HEK293 (cell line): ENCODE data around the gene ABHD4.

Source experiments
- CTCF ChIA-PET: fragments of 350-600 bp; formaldehyde crosslinking; extraction: SDS; loops from one replicate; lab custom pipeline; 2021; ENCODE audit warnings: antibody characterized with exemption; lab: Yijun Ruan, JAX
- POLR2A ChIA-PET: fragments of 300-600 bp; formaldehyde crosslinking; extraction: SDS; loops from one replicate; lab custom pipeline; 2020; ENCODE audit warnings: antibody characterized with exemption, inconsistent platforms; lab: Yijun Ruan, JAX
- H3K27ac ChIP-seq: fragments of 200-500 bp; sonication (Bioruptor generic); 2 replicates; pipeline ENCODE4 v1.5.1; 2014; ENCODE audit warnings: low read depth, low read length, control low read depth, inconsistent platforms; ENCODE audit errors: extremely low read depth
- H3K36me3 ChIP-seq, 2 experiments: fragments of 200-500 bp in 1 of 2; sonication (Bioruptor generic) in 1 of 2; 1 replicate in 1 of 2; 2 replicates in 1 of 2; pipeline ENCODE4 v1.5.1; 2014 to 2017; ENCODE audit warnings: inconsistent platforms in 2 of 2, low read length in 2 of 2; ENCODE audit not compliant: control insufficient read depth in 2 of 2, insufficient read depth in 1 of 2
- H3K4me1 ChIP-seq: fragments of 200-500 bp; sonication (Bioruptor generic); 2 replicates; pipeline ENCODE4 v1.5.1; 2014; ENCODE audit warnings: mild to moderate bottlenecking, low read length, inconsistent platforms; ENCODE audit not compliant: control insufficient read depth, insufficient read depth
- H3K4me3 ChIP-seq: 2 replicates; pipeline ENCODE4 v1.5.1; 2011; ENCODE audit warnings: low read depth, mild to moderate bottlenecking, control low read depth, low read length, moderate library complexity
- H3K9me3 ChIP-seq: fragments of 200-500 bp; sonication (Bioruptor generic); 2 replicates; pipeline ENCODE4 v1.5.1; 2014; ENCODE audit warnings: low read depth, low read length, inconsistent platforms; ENCODE audit not compliant: control insufficient read depth, insufficient read depth
- PRDM1 ChIP-seq: fragments of 450-650 bp; formaldehyde crosslinking; IDR thresholded peaks from 2 replicates; pipeline ENCODE4; 2016; ENCODE audit warnings: missing biosample characterization, missing genetic modification characterization
- YY2 ChIP-seq: fragments of 450-650 bp; formaldehyde crosslinking; IDR thresholded peaks from 2 replicates; pipeline ENCODE4 v1.5.1; 2016; ENCODE audit warnings: missing biosample characterization, missing genetic modification characterization
- ZBTB21 ChIP-seq: fragments of 450-650 bp; formaldehyde crosslinking; IDR thresholded peaks from 2 replicates; pipeline ENCODE4 v1.5.1; 2017; ENCODE audit warnings: missing biosample characterization, missing genetic modification characterization
- ZNF112 ChIP-seq: fragments of 450-650 bp; formaldehyde crosslinking; IDR thresholded peaks from 2 replicates; pipeline ENCODE4 v1.5.0; 2017; ENCODE audit warnings: missing biosample characterization, missing genetic modification characterization
- ZNF174 ChIP-seq: fragments of 450-650 bp; formaldehyde crosslinking; IDR thresholded peaks from 2 replicates; pipeline ENCODE4 v1.5.0; 2017; ENCODE audit warnings: missing biosample characterization, mild to moderate bottlenecking, missing genetic modification characterization
- ZNF223 ChIP-seq: fragments of 450-650 bp; formaldehyde crosslinking; IDR thresholded peaks from 2 replicates; pipeline ENCODE4 v1.5.1; 2016; ENCODE audit warnings: missing biosample characterization, missing genetic modification characterization
- ZNF335 ChIP-seq: fragments of 450-650 bp; formaldehyde crosslinking; conservative IDR thresholded peaks from 2 replicates; pipeline ENCODE4 v1.5.1; 2016; ENCODE audit warnings: missing biosample characterization, missing genetic modification characterization
- ZNF350 ChIP-seq: fragments of 450-650 bp; formaldehyde crosslinking; IDR thresholded peaks from 2 replicates; pipeline ENCODE4 v1.5.0; 2017; ENCODE audit warnings: missing biosample characterization, mild to moderate bottlenecking, missing genetic modification characterization
- ZNF48 ChIP-seq: fragments of 450-650 bp; formaldehyde crosslinking; IDR thresholded peaks from 2 replicates; pipeline ENCODE4 v1.5.1; 2016; ENCODE audit warnings: missing biosample characterization, missing genetic modification characterization
- ZNF701 ChIP-seq: fragments of 450-650 bp; formaldehyde crosslinking; IDR thresholded peaks from 2 replicates; pipeline ENCODE4 v1.5.1; 2016; ENCODE audit warnings: missing biosample characterization, missing genetic modification characterization
- ZNF768 ChIP-seq: fragments of 450-650 bp; formaldehyde crosslinking; IDR thresholded peaks from 2 replicates; pipeline ENCODE4 v1.5.1; 2018; ENCODE audit warnings: missing biosample characterization, mild to moderate bottlenecking, missing genetic modification characterization
- ZNF843 ChIP-seq: fragments of 450-650 bp; formaldehyde crosslinking; IDR thresholded peaks from 2 replicates; pipeline ENCODE4 v1.5.1; 2016; ENCODE audit warnings: missing biosample characterization, missing genetic modification characterization
- ZSCAN30 ChIP-seq: fragments of 450-650 bp; IDR thresholded peaks from 2 replicates; pipeline ENCODE4 v1.5.1; 2018; ENCODE audit warnings: missing biosample characterization, mild to moderate bottlenecking, missing genetic modification characterization, moderate library complexity
- TF ChIP-seq, protein P1 (sequence below): fragments of 450-650 bp; formaldehyde crosslinking; IDR thresholded peaks from 2 replicates; pipeline ENCODE4 v1.5.1; 2017; ENCODE audit warnings: missing biosample characterization, missing genetic modification characterization
- TF ChIP-seq, protein P2 (sequence below): fragments of 450-650 bp; formaldehyde crosslinking; conservative IDR thresholded peaks from 2 replicates; pipeline ENCODE4 v1.5.1; 2016; ENCODE audit warnings: low read depth, missing biosample characterization, missing genetic modification characterization
- TF ChIP-seq, protein P3 (sequence below): fragments of 450-650 bp; formaldehyde crosslinking; IDR thresholded peaks from 2 replicates; pipeline ENCODE4 v1.5.1; 2016; ENCODE audit warnings: missing biosample characterization, missing genetic modification characterization

ABHD4 gene

DNA sequence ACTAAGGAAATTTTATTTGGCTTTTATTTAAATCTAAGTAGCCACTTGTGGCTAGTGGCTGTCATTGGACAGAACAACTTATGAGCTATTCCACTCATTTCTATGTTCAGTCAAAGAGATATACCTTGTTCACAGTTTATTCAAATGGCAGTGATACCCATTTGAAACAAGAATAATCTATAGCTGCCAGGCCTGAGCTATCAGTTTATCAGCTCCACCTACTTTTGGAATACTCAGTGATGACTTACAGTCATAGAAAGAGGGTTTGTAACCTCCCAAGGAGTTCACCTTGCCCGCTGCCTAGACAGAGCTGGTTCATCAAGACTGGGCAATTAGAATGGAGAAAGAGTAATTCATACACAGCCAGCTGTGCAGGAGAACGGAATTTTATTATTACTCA, 4.5 kb upstream of the ABHD4 start:
- CTCF ChIA-PET: interaction anchor here (0.8 to 1.6 kb wide), 4 partner anchors 23 to 229 kb away, joined by 3 to 5 read pairs (median 4); no protein-coding TSS in a partner anchor
- no peak overlapping the region for H3K27ac ChIP-seq
- TF ChIP-seq ZSCAN30: no peak
- TF ChIP-seq YY2 (tag by site-specific recombination): no peak
- no peak for TF ChIP-seq ZNF174 (tag by site-specific recombination)
- TF ChIP-seq ZNF843 (tag by site-specific recombination): no peak
- TF ChIP-seq, protein P1, sequence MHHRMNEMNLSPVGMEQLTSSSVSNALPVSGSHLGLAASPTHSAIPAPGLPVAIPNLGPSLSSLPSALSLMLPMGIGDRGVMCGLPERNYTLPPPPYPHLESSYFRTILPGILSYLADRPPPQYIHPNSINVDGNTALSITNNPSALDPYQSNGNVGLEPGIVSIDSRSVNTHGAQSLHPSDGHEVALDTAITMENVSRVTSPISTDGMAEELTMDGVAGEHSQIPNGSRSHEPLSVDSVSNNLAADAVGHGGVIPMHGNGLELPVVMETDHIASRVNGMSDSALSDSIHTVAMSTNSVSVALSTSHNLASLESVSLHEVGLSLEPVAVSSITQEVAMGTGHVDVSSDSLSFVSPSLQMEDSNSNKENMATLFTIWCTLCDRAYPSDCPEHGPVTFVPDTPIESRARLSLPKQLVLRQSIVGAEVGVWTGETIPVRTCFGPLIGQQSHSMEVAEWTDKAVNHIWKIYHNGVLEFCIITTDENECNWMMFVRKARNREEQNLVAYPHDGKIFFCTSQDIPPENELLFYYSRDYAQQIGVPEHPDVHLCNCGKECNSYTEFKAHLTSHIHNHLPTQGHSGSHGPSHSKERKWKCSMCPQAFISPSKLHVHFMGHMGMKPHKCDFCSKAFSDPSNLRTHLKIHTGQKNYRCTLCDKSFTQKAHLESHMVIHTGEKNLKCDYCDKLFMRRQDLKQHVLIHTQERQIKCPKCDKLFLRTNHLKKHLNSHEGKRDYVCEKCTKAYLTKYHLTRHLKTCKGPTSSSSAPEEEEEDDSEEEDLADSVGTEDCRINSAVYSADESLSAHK (tag by site-specific recombination): no peak
- TF ChIP-seq ZNF48 (tag by site-specific recombination): no peak
- TF ChIP-seq ZNF223 (tag by site-specific recombination): no peak
- no peak for TF ChIP-seq ZNF701 (tag by site-specific recombination)
- TF ChIP-seq ZNF112 (tag by site-specific recombination): no peak
- no peak for TF ChIP-seq ZBTB21 (tag by site-specific recombination)
- TF ChIP-seq, protein P2, sequence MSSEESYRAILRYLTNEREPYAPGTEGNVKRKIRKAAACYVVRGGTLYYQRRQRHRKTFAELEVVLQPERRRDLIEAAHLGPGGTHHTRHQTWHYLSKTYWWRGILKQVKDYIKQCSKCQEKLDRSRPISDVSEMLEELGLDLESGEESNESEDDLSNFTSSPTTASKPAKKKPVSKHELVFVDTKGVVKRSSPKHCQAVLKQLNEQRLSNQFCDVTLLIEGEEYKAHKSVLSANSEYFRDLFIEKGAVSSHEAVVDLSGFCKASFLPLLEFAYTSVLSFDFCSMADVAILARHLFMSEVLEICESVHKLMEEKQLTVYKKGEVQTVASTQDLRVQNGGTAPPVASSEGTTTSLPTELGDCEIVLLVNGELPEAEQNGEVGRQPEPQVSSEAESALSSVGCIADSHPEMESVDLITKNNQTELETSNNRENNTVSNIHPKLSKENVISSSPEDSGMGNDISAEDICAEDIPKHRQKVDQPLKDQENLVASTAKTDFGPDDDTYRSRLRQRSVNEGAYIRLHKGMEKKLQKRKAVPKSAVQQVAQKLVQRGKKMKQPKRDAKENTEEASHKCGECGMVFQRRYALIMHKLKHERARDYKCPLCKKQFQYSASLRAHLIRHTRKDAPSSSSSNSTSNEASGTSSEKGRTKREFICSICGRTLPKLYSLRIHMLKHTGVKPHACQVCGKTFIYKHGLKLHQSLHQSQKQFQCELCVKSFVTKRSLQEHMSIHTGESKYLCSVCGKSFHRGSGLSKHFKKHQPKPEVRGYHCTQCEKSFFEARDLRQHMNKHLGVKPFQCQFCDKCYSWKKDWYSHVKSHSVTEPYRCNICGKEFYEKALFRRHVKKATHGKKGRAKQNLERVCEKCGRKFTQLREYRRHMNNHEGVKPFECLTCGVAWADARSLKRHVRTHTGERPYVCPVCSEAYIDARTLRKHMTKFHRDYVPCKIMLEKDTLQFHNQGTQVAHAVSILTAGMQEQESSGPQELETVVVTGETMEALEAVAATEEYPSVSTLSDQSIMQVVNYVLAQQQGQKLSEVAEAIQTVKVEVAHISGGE: no peak
- H3K4me1 ChIP-seq: no peaks in the 10 kb centered on the region
- H3K36me3 ChIP-seq: no peaks in the 10 kb centered on the region
- H3K4me3 ChIP-seq: no peak overlapping the region
- POLR2A ChIA-PET: no interaction called here
- no peaks in the 10 kb centered on the region for H3K9me3 ChIP-seq

DNA sequence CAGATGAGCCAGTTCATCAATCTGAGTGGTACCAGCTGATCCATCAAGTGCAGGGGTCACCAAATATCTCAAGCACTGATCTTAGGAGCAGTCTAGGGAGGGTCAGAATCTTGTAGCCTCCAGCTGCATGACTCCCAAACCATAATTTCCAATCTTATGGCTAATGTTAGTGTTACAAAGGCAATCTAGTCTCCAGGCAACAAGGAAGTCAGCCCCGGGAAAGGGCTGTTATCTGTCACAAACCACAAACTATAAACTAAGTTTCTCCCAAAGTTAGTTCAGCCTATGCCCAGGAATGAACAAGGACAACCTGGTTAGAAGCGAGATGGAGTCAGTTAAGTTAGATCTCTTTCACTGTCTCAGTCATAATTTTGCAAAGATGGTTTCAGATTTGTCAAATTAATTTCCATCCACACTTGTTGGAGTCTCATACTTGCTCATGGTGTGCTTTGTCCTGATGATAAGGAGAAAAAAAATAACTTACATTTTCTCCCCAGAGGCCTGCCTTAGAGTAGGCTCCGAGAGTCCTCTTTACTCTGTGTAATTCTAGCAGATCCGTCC, 3.9 kb upstream of the ABHD4 start:
- Histone ChIP-seq H3K9me3 (no peaks in the 10 kb centered on the region), H3K36me3 (no peaks in the 10 kb centered on the region), H3K27ac (no peak overlapping the region)
- POLR2A ChIA-PET: no interaction called here
- CTCF ChIA-PET: interaction anchor here (0.6 to 1.6 kb wide), 6 partner anchors 24 to 229 kb away, joined by 3 to 5 read pairs (median 4); no protein-coding TSS in a partner anchor
- no peak for TF ChIP-seq ZNF768 (tag by site-specific recombination)
- TF ChIP-seq ZNF335 (tag by site-specific recombination): 0 out of 2 replicates have a peak, but pooled peaks have one; percentile 18
- TF ChIP-seq, all 188 proteins: peak for 1
- 0 out of 2 replicates have a peak, but pooled peaks cover under 1% of the 10 kb centered on the region for H3K4me1 ChIP-seq
- no peak overlapping the region for H3K4me3 ChIP-seq

DNA sequence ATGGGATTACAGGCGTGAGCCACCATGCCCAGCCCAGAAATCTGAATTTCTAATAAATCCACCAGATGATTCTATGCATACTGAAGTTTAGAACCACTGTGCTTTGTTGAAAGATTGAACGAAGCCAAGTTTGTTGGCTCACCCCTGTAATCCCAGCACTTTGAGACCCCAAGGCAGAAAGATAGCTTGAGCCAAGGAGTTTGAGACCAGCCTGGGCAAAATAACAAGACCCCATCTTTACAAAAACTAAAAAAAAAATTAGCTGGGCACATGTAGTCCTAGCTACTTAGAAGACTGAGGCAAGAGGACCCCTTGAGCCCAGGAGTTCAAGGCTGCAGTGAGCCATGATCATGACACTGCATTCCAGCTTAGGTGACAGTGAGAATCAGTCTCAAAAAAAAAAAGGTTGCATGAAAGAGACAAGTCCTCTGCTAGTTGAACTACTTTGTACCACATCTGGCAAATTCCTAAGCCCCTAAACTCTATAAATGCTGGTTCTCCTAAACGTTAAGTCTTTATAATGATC, 1.7 kb upstream of the ABHD4 start:
- CTCF ChIA-PET: interaction anchor here (0.7 to 2.2 kb wide), 3 partner anchors 14 to 257 kb away, joined by 3 to 10 read pairs (median 4); no protein-coding TSS in a partner anchor
- TF ChIP-seq, protein P3, sequence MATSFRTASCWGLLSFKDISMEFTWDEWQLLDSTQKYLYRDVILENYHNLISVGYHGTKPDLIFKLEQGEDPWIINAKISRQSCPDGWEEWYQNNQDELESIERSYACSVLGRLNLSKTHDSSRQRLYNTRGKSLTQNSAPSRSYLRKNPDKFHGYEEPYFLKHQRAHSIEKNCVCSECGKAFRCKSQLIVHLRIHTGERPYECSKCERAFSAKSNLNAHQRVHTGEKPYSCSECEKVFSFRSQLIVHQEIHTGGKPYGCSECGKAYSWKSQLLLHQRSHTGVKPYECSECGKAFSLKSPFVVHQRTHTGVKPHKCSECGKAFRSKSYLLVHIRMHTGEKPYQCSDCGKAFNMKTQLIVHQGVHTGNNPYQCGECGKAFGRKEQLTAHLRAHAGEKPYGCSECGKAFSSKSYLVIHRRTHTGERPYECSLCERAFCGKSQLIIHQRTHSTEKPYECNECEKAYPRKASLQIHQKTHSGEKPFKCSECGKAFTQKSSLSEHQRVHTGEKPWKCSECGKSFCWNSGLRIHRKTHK: no peak
- TF ChIP-seq ZNF350 (tag by site-specific recombination): no peak
- TF ChIP-seq PRDM1 (tag by site-specific recombination): no peak
- no peaks in the 10 kb centered on the region for H3K9me3 ChIP-seq
- 0 out of 2 replicates have a peak, but pooled peaks cover 2% of the 10 kb centered on the region for H3K4me1 ChIP-seq
- H3K4me3 ChIP-seq: no peak overlapping the region
- no peak overlapping the region for H3K27ac ChIP-seq
- peaks cover 0 to 4% of the 10 kb centered on the region in 2 experiments; a peak in 1 of 3 replicates for H3K36me3 ChIP-seq
- POLR2A ChIA-PET: no interaction called here
